Activated CD8-positive, alpha-beta T cell treated with anti-CD3 and anti-CD28 coated beads for 36 hours (primary cell): ENCODE measurements around the gene RMDN3. TPM values are rescaled to one million over a fixed set of nuclear protein-coding genes. Genes with fewer than 3 reads are reported as not detected.

Source experiments
- ATAC-seq: fragments of 200-7000 bp; cut with Tn5 transposase; one replicate; pipeline ENCODE4 v1.10.0; 2021; ENCODE audit warnings: mild to moderate bottlenecking, moderate library complexity
- CTCF ChIA-PET: fragments of 350-600 bp; sonication (Branson Sonifier 250); formaldehyde crosslinking; loops from one replicate; lab custom pipeline; 2021; ENCODE audit warnings: antibody characterized with exemption; lab: Charles Lee
- POLR2A ChIA-PET: fragments of 350-600 bp; sonication (Branson Sonifier 250); formaldehyde crosslinking; loops from one replicate; lab custom pipeline; 2021; ENCODE audit warnings: antibody characterized with exemption; lab: Charles Lee
- DNase-seq: peaks from one replicate; pipeline ENCODE4 v3.0.0-alpha.2; 2020
- H3K27ac Mint-ChIP-seq: one replicate; pipeline ENCODE4 v1.8.0; 2021; ENCODE audit warnings: mild to moderate bottlenecking, mixed read lengths
- H3K27me3 Mint-ChIP-seq: one replicate; pipeline ENCODE4 v1.8.0; 2021; ENCODE audit warnings: mixed read lengths
- H3K36me3 Mint-ChIP-seq: one replicate; pipeline ENCODE4 v1.8.0; 2021; ENCODE audit warnings: low read depth, mixed read lengths
- H3K4me1 Mint-ChIP-seq: one replicate; pipeline ENCODE4 v1.8.0; 2021; ENCODE audit warnings: low read depth, mixed read lengths
- H3K4me3 Mint-ChIP-seq: one replicate; pipeline ENCODE4 v1.8.0; 2021; ENCODE audit warnings: mild to moderate bottlenecking, moderate library complexity, mixed read lengths
- H3K9me3 Mint-ChIP-seq: one replicate; pipeline ENCODE4 v1.8.0; 2021; ENCODE audit warnings: mixed read lengths
- CTCF ChIP-seq: fragments of 200-600 bp; IDR thresholded peaks from one replicate; pipeline ENCODE4 v1.8.0; 2022; ENCODE audit warnings: antibody characterized with exemption, mild to moderate bottlenecking
- intact Hi-C: fragments of 100-400 bp; cut with micrococcal nuclease; formaldehyde crosslinking; loops from one replicate; pipeline ENCODE4 v1.10.0; 2022
- total RNA-seq, 2 experiments: library from RNA; stranded (reverse); gene quantifications; one replicate each; pipeline ENCODE4 v1.2.3, GENCODE V29; 2021

Gene RMDN3
- total RNA-seq, 2 experiments from 2014 or later: 20.8 to 21.6 TPM

GRCh38 chr15:40796512-40796911, 41.5 kb upstream of the RMDN3 start:
- H3K4me1 Mint-ChIP-seq: peaks cover 31% of the 10 kb centered on the region
- peaks cover 30% of the 10 kb centered on the region for H3K36me3 Mint-ChIP-seq
- DNase-seq (no peak), ATAC-seq (no peak)
- H3K9me3 Mint-ChIP-seq: no peaks in the 10 kb centered on the region
- ChIA-PET POLR2A (interaction anchor here (1.4 kb wide), 1 partner anchor 10 kb away, joined by 3 read pairs; no protein-coding TSS in a partner anchor), CTCF (interaction anchor here (1.1 to 1.4 kb wide), 4 partner anchors 10 to 63 kb away, joined by 3 to 7 read pairs (median 5); no protein-coding TSS in a partner anchor)
- intact Hi-C loops: no loop called here
- TF ChIP-seq CTCF: no peak
- H3K27ac Mint-ChIP-seq: no peak overlapping the region
- no peak overlapping the region for H3K4me3 Mint-ChIP-seq
- no peaks in the 10 kb centered on the region for H3K27me3 Mint-ChIP-seq

GRCh38 chr15:40796041-40796440, 41.0 kb upstream of the RMDN3 start:
- POLR2A ChIA-PET: interaction anchor here (1.4 kb wide), 1 partner anchor 10 kb away, joined by 3 read pairs; no protein-coding TSS in a partner anchor
- Mint-ChIP-seq H3K4me3 (no peak overlapping the region), H3K4me1 (peaks cover 29% of the 10 kb centered on the region), H3K27ac (no peak overlapping the region), H3K9me3 (no peaks in the 10 kb centered on the region), H3K36me3 (peaks cover 28% of the 10 kb centered on the region), H3K27me3 (no peaks in the 10 kb centered on the region)
- no peak for TF ChIP-seq CTCF
- intact Hi-C loops: no loop called here
- DNase-seq (no peak), ATAC-seq (no peak)
- CTCF ChIA-PET: interaction anchor here (1.2 to 1.4 kb wide), 3 partner anchors 13 to 63 kb away, joined by 3 to 7 read pairs (median 6); no protein-coding TSS in a partner anchor

- POLR2A ChIA-PET: interaction anchor here (1.5 kb wide), 1 partner anchor 11 kb away, joined by 3 read pairs; no protein-coding TSS in a partner anchor
These were observed 38.3 kb upstream of the RMDN3 start for GRCh38 chr15:40793216-40793989.

GRCh38 chr15:40792394-40792793, 37.3 kb upstream of the RMDN3 start:
- TF ChIP-seq CTCF: no peak
- DNase-seq (no peak), ATAC-seq (no peak)
- peaks cover 30% of the 10 kb centered on the region for H3K4me1 Mint-ChIP-seq
- H3K27me3 Mint-ChIP-seq: no peaks in the 10 kb centered on the region
- no peak overlapping the region for H3K4me3 Mint-ChIP-seq
- ChIA-PET CTCF (interaction anchor here (0.6 to 3.0 kb wide), 3 partner anchors 10 to 38 kb away, joined by 3 to 15 read pairs (median 3); no protein-coding TSS in a partner anchor), POLR2A (interaction anchor here (1.4 to 1.5 kb wide), 2 partner anchors 12 to 48 kb away, joined by 3 to 4 read pairs; no protein-coding TSS in a partner anchor)
- H3K9me3 Mint-ChIP-seq: no peaks in the 10 kb centered on the region
- peaks cover 3% of the 10 kb centered on the region for H3K36me3 Mint-ChIP-seq
- no peak overlapping the region for H3K27ac Mint-ChIP-seq
- intact Hi-C loops: no loop called here

More at GRCh38 chr15:40793216-40793989, 38.3 kb upstream of the RMDN3 start:
- no peaks in the 10 kb centered on the region for H3K27me3 Mint-ChIP-seq
- ATAC-seq (no peak), DNase-seq (peak; percentile 27)
- peaks cover 26% of the 10 kb centered on the region for H3K4me1 Mint-ChIP-seq
- intact Hi-C loops: no loop called here
- no peak for TF ChIP-seq CTCF
- CTCF ChIA-PET: interaction anchor here (1.3 to 3.0 kb wide), 2 partner anchors 11 to 17 kb away, joined by 3 to 15 read pairs; no protein-coding TSS in a partner anchor
- no peak overlapping the region for H3K27ac Mint-ChIP-seq
- H3K4me3 Mint-ChIP-seq: no peak overlapping the region
- no peaks in the 10 kb centered on the region for H3K9me3 Mint-ChIP-seq
- H3K36me3 Mint-ChIP-seq: peaks cover 10% of the 10 kb centered on the region

- CTCF ChIA-PET: interaction anchor here (1.3 to 3.0 kb wide), 2 partner anchors 8 to 112 kb away, joined by 4 to 15 read pairs; no protein-coding TSS in a partner anchor
- no peaks in the 10 kb centered on the region for H3K9me3 Mint-ChIP-seq
- peaks cover 3% of the 10 kb centered on the region for H3K36me3 Mint-ChIP-seq
- no peak for TF ChIP-seq CTCF
- H3K4me3 Mint-ChIP-seq: no peak overlapping the region
- peaks cover 42% of the 10 kb centered on the region for H3K4me1 Mint-ChIP-seq
- DNase-seq (no peak), ATAC-seq (no peak)
- intact Hi-C loops: no loop called here
- no peaks in the 10 kb centered on the region for H3K27me3 Mint-ChIP-seq
- H3K27ac Mint-ChIP-seq: no peak overlapping the region
- POLR2A ChIA-PET: no interaction called here
These were observed 35.7 kb upstream of the RMDN3 start for GRCh38 chr15:40790718-40791117.
